Measurements from ENCODE around the gene GP2. TPM values are rescaled to one million over a fixed set of nuclear protein-coding genes. Genes with fewer than 3 reads are reported as not detected.

GP2 gene
- total RNA-seq, 2 experiments from 2014 or later: not detected

DNA sequence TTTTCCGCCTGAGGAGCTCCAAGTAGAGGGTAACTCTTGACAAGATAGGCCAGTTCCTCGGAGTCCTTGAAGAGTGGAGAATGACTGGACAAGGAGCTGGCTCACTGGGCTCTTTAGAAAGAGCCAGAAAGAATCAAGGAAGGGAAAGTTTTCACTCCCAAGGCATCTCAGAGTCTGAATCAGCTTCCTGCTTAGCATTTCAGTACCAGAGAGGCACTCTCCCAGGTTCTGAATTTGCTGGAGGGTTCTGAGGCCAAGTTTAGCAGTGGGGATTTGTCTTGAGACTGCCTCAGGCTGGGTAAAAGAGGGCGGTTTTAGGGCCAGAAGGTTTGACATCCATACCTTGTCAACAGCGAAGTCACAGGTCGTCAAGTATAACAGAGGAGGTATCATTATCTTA, 25.5 kb downstream of the GP2 start:
- ChIA-PET CTCF (interaction anchor here (0.5 to 6.6 kb wide), 4 partner anchors 8 to 402 kb away, joined by 4 to 79 read pairs (median 8); no protein-coding TSS in a partner anchor), POLR2A (no interaction called here)
- Mint-ChIP-seq H3K27me3 (peaks cover 24% of the 10 kb centered on the region), H3K4me3 (no peak overlapping the region), H3K4me1 (no peaks in the 10 kb centered on the region), H3K27ac (no peak overlapping the region), H3K36me3 (ENCODE audit: low read depth) (no peaks in the 10 kb centered on the region), H3K9me3 (ENCODE audit: low read depth) (no peaks in the 10 kb centered on the region)
- intact Hi-C loops (cut with DNase I, micrococcal nuclease): loop anchor here (2.0 to 5.0 kb wide), 3 partner anchors 200 to 403 kb away; no protein-coding TSS in a partner anchor
- no peak for DNase-seq
- ATAC-seq: no peak

DNA sequence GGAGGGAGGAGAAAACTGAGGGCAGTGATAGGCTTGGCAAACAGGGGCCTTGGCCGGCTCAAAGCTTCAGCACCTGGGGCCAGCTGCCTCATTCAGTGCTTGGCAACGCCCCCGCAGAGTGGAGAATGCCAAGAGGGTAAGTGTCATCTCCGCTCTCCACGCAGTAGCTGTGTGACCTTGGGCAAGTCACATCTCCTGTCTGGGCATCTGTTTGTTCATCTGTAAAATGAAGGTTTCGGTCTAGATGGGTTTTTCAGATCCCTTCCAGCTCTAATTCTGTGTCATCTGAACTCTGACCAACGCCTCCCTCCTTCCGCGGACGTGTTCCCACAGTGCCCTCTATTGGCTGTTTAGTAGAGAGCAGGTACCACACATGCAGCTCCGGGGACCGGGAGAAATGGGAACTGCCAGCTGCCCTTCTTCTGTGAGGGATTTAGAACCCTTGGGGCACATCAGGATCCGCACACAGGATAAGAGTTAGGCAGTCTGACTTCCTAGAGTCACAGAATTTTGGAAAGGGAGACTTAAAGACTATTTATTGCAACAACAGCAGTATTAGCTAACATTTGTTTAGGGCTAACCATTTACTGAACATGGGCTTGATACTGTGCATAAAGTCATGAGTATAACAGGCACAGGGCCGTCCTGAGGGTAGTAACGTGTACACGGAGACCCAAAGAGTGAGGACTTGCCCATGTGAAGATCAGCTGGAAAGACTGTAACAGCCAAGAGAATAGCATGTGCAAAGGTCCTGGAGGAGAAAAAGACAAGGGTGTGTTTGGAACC, 26.8 kb downstream of the GP2 start:
- CTCF ChIA-PET: interaction anchor here (0.7 to 6.6 kb wide), 12 partner anchors 9 to 403 kb away, joined by 3 to 79 read pairs (median 6); no protein-coding TSS in a partner anchor
- Mint-ChIP-seq H3K9me3 (ENCODE audit: low read depth) (no peaks in the 10 kb centered on the region), H3K36me3 (ENCODE audit: low read depth) (no peaks in the 10 kb centered on the region), H3K4me1 (no peaks in the 10 kb centered on the region), H3K4me3 (no peak overlapping the region), H3K27me3 (peaks cover 18% of the 10 kb centered on the region), H3K27ac (no peak overlapping the region)
- peak; percentile 63 for DNase-seq
- peak; percentile 51 for ATAC-seq
- POLR2A ChIA-PET: interaction anchor here (0.6 to 1.1 kb wide), 2 partner anchors 393 to 571 kb away, joined by 3 read pairs; no protein-coding TSS in a partner anchor
- intact Hi-C loops (cut with DNase I, micrococcal nuclease): loop anchor here (1.0 to 5.0 kb wide), 4 partner anchors 198 to 402 kb away; no protein-coding TSS in a partner anchor

DNA sequence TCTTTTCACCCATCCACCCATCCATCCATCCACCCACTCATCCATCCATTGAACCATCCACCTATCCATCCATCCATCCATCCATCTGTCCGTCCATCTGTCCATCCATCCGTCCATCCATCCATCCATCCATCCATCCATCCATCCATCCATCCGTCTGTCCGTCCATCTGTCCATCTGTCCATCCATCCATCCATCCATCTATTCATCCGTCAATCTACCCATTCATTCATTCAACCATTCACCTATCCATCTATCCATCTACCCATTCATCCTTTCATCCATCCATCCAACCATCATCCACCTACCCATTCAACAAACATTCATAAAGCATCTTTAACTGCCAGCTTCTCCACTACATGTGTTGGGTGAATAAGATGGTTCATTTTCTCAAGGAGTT, 28.9 kb downstream of the GP2 start:
- Mint-ChIP-seq H3K36me3 (ENCODE audit: low read depth) (no peaks in the 10 kb centered on the region), H3K27me3 (peaks cover 19% of the 10 kb centered on the region), H3K9me3 (ENCODE audit: low read depth) (no peaks in the 10 kb centered on the region), H3K4me3 (no peak overlapping the region), H3K27ac (no peak overlapping the region), H3K4me1 (no peaks in the 10 kb centered on the region)
- ChIA-PET POLR2A (no interaction called here), CTCF (interaction anchor here (2.6 to 6.6 kb wide), 2 partner anchors 86 to 391 kb away, joined by 22 to 79 read pairs; no protein-coding TSS in a partner anchor)
- no peak for DNase-seq
- intact Hi-C loops (cut with DNase I, micrococcal nuclease): no loop called here
- ATAC-seq: no peak

DNA sequence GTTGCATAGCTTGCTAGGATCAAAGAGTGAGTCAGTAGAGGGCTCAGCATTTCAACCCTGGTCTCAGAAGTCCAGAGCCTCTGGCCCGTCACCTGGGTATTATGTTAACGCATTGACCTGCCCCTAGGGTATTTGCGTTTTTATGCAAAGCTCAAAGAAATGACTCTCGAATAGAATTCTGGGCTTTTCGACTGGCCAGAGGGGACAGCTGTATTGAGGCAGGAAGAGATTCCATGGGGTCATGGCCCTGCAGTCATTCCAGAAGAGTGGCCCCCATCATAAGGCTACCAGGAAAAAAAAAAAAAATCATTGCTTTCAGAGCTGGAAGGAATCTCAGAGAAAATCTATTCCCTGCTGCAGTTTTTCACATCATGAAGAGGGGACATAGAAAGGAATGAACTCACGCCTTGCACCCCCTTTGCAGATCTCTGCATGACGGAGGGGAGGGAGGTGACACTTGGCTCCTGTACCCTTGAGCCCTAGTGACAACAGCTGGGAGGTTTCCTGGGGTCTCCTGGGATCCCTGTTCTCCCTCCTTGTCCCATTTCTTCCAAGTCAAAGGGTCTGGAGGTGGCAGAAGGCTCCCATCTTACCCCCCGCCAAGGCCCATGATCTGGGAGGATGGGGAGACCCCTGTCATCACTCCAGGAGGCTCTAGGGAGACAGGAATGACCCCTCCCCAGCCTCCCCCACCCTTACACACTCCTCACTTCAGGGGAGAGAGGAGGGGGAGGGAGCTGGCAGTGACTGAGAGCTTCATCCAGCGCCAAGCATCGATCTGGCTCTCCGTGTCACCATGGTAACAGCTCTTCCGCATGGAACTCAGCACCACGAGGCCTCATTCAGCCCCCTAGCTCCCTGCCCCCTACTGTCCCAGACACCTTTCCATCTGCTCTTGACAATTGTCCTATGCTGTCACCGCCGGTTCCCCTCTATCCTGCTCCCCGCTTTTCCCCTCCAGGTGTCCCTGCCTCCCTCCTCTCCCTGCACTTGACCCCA, 35.8 kb downstream of the GP2 start:
- Mint-ChIP-seq H3K36me3 (ENCODE audit: low read depth) (no peaks in the 10 kb centered on the region), H3K27ac (no peak overlapping the region), H3K4me1 (no peaks in the 10 kb centered on the region), H3K27me3 (peaks cover 3% of the 10 kb centered on the region), H3K4me3 (no peak overlapping the region), H3K9me3 (ENCODE audit: low read depth) (no peaks in the 10 kb centered on the region)
- DNase-seq (no peak), ATAC-seq (no peak)
- ChIA-PET POLR2A (no interaction called here), CTCF (interaction anchor here (3.6 kb wide), 1 partner anchor 9 kb away, joined by 19 read pairs; no protein-coding TSS in a partner anchor)
- intact Hi-C loops (cut with DNase I, micrococcal nuclease): no loop called here

DNA sequence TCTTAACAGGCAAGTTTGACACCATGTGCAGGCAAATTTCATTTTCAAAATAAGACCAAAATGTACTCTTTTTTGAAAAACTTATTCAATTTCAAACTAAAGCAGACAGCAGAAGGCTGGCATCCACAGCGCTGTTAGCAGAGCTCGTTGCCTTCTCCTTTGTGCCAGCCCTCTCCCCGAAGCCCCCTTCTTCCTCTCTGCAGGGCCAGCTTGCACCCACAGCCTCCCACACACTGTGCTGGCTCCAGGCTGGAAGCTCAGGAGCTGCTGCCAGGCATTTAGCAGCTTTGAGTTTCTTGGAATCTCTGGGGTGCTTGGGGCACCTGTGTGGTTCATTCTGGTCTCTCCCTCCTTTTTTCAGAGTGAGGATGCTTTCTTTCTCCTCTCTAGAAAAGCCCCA, 37.7 kb downstream of the GP2 start:
- peaks cover under 1% of the 10 kb centered on the region for H3K9me3 Mint-ChIP-seq (ENCODE audit: low read depth)
- CTCF ChIA-PET: interaction anchor here (0.6 to 3.6 kb wide), 2 partner anchors 8 to 11 kb away, joined by 3 to 19 read pairs; no protein-coding TSS in a partner anchor

DNA sequence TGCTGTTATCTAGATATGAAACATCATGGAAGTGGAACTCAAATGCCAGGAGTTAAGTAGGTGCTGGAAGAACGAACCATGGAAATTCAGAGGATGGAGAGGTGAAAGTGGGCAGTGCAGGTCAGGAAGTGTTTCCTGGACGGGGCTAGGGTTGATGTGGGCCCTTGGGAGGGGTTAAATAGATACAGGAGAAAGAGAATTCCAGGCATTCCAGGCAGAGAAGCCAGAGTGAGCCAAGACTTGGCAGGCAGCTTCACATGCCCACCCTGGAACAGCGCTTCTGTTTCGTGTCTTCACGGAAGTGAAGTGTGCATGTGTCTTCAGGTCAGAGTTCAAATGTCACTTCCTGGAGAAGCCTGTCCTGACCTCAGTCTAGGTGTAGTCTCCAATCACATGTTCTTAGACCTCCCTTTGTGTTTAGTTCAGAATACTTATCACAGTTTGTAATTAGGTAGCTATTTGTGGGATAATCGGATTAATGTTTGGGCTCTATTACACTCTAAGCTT, 41.3 kb downstream of the GP2 start:
- Mint-ChIP-seq H3K4me1 (no peaks in the 10 kb centered on the region), H3K36me3 (ENCODE audit: low read depth) (no peaks in the 10 kb centered on the region), H3K4me3 (no peak overlapping the region), H3K27me3 (peaks cover 6% of the 10 kb centered on the region), H3K9me3 (ENCODE audit: low read depth) (peaks cover 3% of the 10 kb centered on the region), H3K27ac (no peak overlapping the region)
- CTCF ChIA-PET: no interaction called here
- no peak for ATAC-seq
- DNase-seq: no peak
- POLR2A ChIA-PET: no interaction called here
- intact Hi-C loops (cut with DNase I, micrococcal nuclease): no loop called here

More for the DNA sequence above, 37.7 kb downstream of the GP2 start:
- intact Hi-C loops (cut with DNase I, micrococcal nuclease): no loop called here
- H3K4me3 Mint-ChIP-seq: no peak overlapping the region
- no peaks in the 10 kb centered on the region for H3K36me3 Mint-ChIP-seq (ENCODE audit: low read depth)
- H3K4me1 Mint-ChIP-seq: no peaks in the 10 kb centered on the region
- no peak for DNase-seq
- POLR2A ChIA-PET: no interaction called here
- H3K27me3 Mint-ChIP-seq: peaks cover 3% of the 10 kb centered on the region
- no peak for ATAC-seq
- no peak overlapping the region for H3K27ac Mint-ChIP-seq

DNA sequence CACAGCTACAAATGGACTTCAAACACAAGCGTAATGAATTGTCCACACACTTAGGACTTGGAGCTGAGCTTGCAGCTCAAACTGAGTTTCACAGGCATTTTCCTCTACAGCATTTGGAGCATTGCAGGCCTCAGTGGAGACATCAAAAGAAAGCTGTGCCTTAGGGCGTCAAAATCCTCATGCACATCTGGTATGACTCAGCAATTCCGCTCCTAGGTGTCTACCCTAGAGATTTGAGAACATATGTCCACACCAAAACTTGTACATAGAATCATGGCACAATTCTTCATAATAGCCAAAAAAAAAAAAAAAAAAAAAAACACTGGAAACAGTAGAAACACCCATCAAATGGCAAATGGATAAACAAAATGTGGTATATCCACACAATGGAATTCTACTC, 47.1 kb downstream of the GP2 start:
- ATAC-seq (no peak), DNase-seq (no peak)
- ChIA-PET CTCF (no interaction called here), POLR2A (no interaction called here)
- peaks cover 3% of the 10 kb centered on the region for H3K9me3 Mint-ChIP-seq (ENCODE audit: low read depth)
- H3K27ac Mint-ChIP-seq: no peak overlapping the region
- intact Hi-C loops (cut with DNase I, micrococcal nuclease): no loop called here
- H3K4me3 Mint-ChIP-seq: no peak overlapping the region
- H3K36me3 Mint-ChIP-seq (ENCODE audit: low read depth): no peaks in the 10 kb centered on the region
- H3K4me1 Mint-ChIP-seq: no peaks in the 10 kb centered on the region
- peaks cover 8% of the 10 kb centered on the region for H3K27me3 Mint-ChIP-seq

DNA sequence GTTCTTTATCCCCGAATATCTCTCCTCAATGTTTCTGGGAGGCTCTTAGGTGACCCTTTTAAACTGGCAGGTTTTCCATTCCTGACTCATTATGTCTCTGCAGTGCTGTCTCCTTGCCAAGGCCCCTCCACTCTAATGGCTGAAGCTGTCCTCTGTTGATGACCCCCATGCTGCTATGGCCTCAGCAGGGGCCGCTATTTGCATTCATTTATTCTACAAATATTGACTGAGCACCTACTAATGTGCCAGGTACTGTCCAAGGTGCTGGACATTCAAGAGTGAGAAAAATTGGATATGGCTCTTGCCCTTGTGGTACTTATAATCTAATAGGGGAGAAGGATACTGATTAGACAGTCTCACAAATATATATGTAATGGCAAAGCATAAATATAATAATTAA, 55.4 kb downstream of the GP2 start:
- Mint-ChIP-seq H3K36me3 (ENCODE audit: low read depth) (no peaks in the 10 kb centered on the region), H3K4me3 (no peak overlapping the region), H3K27me3 (no peaks in the 10 kb centered on the region), H3K4me1 (no peaks in the 10 kb centered on the region), H3K9me3 (ENCODE audit: low read depth) (no peaks in the 10 kb centered on the region), H3K27ac (no peak overlapping the region)
- DNase-seq (no peak), ATAC-seq (no peak)
- intact Hi-C loops (cut with DNase I, micrococcal nuclease): no loop called here
- ChIA-PET POLR2A (no interaction called here), CTCF (no interaction called here)

DNA sequence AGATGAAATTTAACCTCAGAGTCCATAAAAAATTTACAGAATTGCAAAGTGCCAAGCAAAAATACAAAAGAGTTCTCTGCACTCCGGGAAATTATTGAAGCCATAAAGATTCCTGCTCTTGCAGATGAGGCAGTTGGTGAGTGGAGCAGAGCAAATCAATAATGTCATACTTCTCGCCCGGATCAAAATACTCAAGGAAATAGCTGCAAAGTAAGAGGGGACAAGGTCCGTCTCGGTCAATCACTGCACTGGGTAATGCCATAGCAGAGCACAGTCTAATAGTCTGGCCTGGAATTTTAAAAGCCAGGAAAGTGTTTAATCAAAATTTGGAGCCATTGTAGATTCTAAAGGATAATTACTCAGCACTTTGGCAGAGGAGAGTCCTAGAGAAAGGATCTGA, 58.9 kb downstream of the GP2 start:
- no peak for ATAC-seq
- DNase-seq: no peak
- CTCF ChIA-PET: no interaction called here
- POLR2A ChIA-PET: no interaction called here
- Mint-ChIP-seq H3K27me3 (no peaks in the 10 kb centered on the region), H3K36me3 (ENCODE audit: low read depth) (no peaks in the 10 kb centered on the region), H3K4me3 (no peak overlapping the region), H3K4me1 (no peaks in the 10 kb centered on the region), H3K9me3 (ENCODE audit: low read depth) (no peaks in the 10 kb centered on the region), H3K27ac (no peak overlapping the region)
- intact Hi-C loops (cut with DNase I, micrococcal nuclease): no loop called here

DNA sequence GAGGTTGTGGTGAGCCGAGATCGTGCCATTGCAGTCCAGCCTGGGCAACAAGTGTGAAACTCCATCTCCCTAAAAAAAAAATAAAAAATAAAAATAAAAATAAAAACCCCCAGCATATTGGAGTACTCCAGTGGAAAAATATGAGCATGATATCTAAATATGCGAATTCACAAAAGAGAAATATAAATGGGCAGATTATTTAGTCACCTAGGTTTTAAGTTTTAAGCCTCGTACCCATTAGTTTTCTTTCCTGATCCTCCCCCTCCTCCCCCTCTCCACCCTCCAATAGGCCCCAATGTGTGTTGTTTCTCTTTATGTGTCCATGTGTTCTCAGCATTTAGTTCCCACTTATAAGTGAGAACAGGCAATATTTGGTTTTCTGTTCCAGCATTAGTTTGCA, 62.3 kb downstream of the GP2 start:
- CTCF ChIA-PET: no interaction called here
- Mint-ChIP-seq H3K27me3 (no peaks in the 10 kb centered on the region), H3K27ac (no peak overlapping the region), H3K9me3 (ENCODE audit: low read depth) (peaks cover 2% of the 10 kb centered on the region), H3K36me3 (ENCODE audit: low read depth) (no peaks in the 10 kb centered on the region), H3K4me3 (no peak overlapping the region), H3K4me1 (no peaks in the 10 kb centered on the region)
- POLR2A ChIA-PET: no interaction called here
- intact Hi-C loops (cut with DNase I, micrococcal nuclease): no loop called here
- DNase-seq (no peak), ATAC-seq (no peak)

DNA sequence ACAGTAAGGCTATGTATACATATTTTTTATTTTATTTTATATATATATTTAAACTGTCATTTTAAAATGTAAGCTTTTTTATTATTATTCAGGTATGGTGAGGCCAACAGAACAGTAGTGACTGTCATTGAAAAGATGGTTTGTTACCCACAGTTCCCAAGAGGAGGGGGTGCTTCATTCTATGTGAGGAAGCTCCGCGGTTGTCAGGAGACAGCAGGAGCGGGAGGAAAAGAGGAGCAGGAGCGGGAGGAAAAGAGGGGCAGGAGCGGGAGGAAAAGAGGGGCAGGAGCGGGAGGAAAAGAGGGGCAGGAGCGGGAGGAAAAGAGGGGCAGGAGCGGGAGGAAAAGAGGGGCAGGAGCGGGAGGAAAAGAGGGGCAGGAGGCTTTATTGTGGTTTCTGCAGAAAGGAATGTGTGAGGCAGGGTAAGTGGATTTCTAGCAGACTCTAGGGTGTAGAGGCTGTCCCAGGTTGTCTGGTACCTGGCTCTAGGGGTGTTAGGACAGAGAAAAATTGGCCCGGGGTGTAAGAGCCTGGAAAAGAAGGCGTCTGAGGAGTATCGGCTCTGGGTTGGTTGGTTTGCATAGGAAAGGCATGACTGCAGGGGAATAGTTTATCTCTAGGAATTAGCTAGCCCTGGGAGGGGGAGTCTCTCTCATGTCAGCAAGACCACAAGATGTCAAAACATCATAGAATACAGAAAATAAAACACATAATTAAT, 64.0 kb downstream of the GP2 start:
- intact Hi-C loops (cut with DNase I, micrococcal nuclease): no loop called here
- H3K4me3 Mint-ChIP-seq: no peak overlapping the region
- DNase-seq: no peak
- CTCF ChIA-PET: no interaction called here
- H3K4me1 Mint-ChIP-seq: no peaks in the 10 kb centered on the region
- H3K36me3 Mint-ChIP-seq (ENCODE audit: low read depth): no peaks in the 10 kb centered on the region
- H3K27ac Mint-ChIP-seq: no peak overlapping the region
- no peak for ATAC-seq
- H3K9me3 Mint-ChIP-seq (ENCODE audit: low read depth): peaks cover 5% of the 10 kb centered on the region
- peaks cover 6% of the 10 kb centered on the region for H3K27me3 Mint-ChIP-seq
- POLR2A ChIA-PET: no interaction called here

Measured in activated CD4-positive, alpha-beta T cell treated with anti-CD3 and anti-CD28 coated beads for 36 hours (primary cell).